Cortex of kidney (tissue), 1 donor: Measurements from ENCODE around the gene RNF144B.

Experiments
- DNase-seq: peaks from one replicate; lab custom pipeline; 2025; lab: John Stamatoyannopoulos, UW

Gene RNF144B

GRCh38 chr6:18488004-18488403, 100.9 kb downstream of the RNF144B start:
- DNase-seq: no peak

DNA sequence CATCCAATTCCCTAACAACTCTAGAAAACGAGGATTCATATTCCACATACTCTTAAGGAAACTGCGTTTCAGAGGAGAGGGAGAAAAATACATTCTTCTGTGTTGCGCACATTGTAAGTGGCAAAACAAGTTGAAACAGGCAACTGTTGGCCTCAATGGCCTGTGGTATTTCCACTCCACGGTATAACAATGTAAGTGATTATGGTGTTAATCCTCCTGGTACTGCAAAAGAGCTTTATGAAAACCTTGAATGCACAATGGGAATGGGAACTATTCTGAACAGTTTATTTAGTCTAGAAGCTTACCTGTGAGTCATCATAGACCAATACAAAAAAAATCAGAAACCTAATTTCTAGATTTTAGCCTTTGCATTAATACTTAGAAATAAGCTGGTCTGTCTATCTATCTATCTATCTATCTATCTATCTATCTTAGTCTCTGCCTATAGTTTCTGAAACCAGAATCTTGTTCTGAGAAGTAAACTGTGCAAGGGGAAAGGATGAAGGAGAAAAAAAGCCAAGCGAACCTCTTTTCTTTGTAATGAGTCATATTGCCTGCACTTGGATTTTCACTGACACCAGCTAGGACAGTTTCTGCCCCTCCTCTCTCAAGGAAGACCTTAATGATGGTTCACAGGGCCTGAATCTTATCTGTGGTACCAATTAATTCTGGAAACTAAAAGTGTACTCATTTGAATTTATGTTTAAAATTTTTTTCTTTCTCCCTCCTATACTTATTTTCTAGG, 101.5 kb downstream of the RNF144B start:
- no peak for DNase-seq

- no peak for DNase-seq
These were observed 102.2 kb downstream of the RNF144B start for GRCh38 chr6:18489335-18489734.

GRCh38 chr6:18491308-18492045, 104.3 kb downstream of the RNF144B start:
- no peak for DNase-seq

DNA sequence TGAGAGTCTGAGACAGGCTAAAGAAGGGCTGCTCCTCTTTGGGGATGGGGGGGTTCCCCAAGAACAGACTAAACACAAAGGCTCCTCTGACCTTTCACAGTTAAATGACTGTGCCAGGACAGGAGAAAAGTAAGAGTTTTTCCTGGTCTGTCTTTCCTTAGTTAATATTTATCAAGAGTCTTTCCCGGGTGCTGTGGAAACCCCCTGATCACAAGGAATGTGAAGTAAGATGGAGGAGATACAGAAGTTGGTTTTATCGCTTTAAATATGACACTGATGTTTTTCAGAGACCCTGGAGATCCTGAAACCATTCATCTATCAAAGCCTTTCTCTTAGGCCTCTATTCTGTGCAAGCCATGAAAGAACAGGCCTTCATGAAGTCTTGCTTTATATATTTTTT, 105.8 kb downstream of the RNF144B start:
- DNase-seq: no peak

- no peak for DNase-seq
These were observed 106.3 kb downstream of the RNF144B start for GRCh38 chr6:18493382-18493891.

GRCh38 chr6:18493925-18494324, 106.8 kb downstream of the RNF144B start:
- no peak for DNase-seq

DNA sequence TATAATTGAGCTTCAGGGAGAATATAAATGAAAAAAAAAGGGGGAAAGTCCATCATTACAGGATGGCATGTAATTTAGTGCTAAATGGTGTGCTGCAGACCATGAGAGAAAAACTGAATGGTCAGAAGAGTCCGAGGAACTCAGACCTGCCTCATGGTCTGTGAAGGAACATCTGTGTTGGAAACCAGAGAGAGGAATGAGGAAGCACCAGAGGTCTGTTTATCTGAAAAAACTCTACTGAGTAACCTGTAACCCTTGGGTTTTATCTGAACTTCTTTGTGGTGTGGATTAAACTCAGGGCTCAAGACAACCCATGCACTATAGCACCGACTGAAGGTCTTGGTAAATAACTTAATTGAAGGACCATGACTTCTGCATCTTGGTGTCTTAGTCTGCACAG, 108.1 kb downstream of the RNF144B start:
- DNase-seq: no peak

DNA sequence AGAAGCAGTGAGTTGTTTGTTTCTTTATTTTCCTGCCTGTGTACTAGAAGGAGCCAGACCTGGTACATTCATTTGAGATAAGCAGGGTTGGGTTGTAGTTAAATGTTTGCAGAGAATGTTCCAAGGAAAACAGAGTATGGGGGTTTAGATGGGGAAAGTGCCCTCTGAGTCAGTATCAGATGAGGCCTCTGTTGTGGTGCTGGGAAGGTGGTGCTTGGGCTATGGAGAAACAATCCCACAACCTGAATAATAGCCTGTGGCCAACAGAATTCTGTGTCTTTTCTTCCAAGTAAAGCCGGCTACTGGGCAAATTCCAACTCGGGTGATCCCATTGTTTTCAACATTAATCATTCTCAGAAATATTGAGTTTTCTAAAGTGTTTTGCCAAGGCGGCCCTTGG, 109.3 kb downstream of the RNF144B start:
- DNase-seq: no peak

GRCh38 chr6:18497006-18497405, 109.9 kb downstream of the RNF144B start:
- no peak for DNase-seq

DNA sequence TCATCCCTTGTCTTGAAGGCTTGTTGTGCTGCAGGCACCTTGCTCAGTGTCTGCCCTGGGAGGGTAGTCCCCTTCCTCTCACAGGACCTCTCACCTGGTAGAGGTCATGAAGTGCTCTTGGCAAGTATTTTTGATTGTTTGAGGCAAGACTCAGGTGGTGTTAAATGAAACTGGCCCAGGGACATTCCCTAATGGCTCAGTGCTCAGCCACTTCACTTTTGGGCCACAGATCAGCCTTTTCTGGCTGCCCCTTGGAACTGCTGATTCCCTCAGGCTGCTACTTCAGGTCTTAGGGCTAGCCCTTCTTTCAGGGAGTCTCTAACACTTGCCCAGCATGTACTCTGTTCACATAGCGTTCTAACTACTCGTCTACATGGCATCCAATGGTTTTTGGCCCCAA, 111.3 kb downstream of the RNF144B start:
- no peak for DNase-seq

DNA sequence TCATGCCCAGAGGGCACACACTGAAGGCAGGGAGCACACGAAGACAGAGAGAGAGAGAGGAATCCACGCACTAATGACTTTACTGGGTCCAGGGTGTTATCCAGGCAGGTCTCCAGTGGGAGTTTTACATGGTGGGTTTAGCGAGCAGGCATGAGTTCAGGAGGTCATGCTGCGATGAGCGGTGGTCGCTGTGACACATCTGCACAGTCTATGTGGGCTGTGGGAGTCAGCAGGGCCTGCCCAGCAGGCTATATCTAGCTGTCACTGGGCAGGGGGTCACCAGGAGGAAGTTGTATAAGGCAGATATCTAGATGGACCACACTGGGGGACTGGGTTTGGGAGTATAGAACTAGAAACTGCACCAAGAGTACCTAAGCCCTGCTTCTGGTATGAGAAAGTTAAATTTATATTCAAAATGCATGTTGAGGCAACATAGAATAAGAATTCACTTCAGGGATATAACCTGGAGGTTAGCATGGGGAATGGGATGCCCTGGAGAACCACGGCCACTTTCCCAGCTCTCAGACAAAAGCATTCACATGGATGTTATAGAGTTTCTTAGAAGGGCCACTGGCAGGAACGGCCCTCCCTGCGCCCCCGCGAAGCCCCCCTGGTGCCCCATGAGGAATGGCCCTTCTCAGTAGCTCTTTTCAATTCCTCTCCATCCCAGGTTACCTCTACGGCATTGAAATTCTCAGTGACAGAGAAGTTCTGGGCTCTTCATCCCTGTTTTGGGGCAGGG, 113.9 kb downstream of the RNF144B start:
- DNase-seq: no peak

GRCh38 chr6:18501663-18502013, 114.5 kb downstream of the RNF144B start:
- DNase-seq: no peak

GRCh38 chr6:18503206-18503592, 116.0 kb downstream of the RNF144B start:
- DNase-seq: no peak

DNA sequence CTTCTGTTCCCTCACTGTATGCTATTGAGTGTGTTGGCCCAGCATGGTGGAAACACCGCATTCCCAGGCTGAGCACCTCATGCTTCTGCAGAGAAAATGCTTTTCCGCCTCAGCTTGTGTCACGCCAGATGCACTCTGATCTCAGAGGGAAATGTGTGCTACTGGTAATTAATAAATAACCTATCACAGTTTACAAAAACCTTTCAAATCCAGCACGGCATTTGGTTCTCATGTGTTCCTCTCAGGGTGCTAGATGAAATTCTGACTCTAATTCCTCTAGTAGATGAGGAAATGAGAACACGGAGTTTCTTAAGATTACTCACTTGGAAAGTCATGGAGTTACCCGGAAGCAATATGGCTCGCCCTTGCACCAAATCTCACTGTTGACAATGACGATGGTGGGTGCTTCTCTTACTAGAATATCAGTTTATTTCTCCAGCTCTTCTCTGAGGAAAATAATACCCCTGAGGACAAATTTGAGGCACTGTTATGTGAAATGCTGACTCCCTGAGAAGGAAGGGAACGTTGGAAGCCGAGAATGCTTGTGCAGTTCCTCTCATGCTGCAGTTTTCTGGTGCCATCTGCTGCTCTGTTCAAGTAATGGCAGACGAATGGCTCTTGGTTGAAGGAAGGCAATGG, 116.6 kb downstream of the RNF144B start:
- DNase-seq: no peak

- DNase-seq: no peak
These were observed 117.1 kb downstream of the RNF144B start for GRCh38 chr6:18504232-18504596.

DNA sequence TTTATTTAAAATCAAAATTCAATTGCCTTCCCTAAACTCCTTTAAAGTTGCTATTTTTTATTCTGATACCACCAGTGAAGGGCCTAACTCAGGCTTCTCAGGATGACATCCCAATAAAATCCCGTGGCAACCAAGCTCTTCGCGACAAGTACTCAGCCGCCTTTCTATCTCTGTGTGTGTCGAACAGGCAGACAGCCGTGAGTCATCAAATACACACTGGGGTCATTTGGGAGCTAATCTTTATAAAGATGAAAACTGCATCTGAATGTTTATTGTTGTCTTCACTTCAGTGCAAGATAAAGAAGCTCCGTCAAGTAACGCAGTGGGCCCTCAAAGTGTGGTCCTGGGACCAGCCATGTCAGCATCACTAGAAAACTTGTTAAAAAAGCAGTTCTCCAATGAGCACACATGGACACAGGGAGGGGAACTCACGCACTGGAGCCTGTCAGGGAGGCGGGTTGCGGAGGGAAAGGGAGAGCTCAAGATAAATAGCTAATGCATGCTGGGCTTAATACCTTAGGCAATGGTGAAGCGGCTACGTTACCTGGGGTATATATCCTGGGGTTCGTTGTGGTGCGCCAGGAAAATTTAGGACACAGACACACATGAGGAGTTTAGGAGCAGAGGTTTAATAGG, 119.3 kb downstream of the RNF144B start:
- DNase-seq: no peak

- no peak for DNase-seq
These were observed 119.9 kb downstream of the RNF144B start for GRCh38 chr6:18507018-18507415.

DNA sequence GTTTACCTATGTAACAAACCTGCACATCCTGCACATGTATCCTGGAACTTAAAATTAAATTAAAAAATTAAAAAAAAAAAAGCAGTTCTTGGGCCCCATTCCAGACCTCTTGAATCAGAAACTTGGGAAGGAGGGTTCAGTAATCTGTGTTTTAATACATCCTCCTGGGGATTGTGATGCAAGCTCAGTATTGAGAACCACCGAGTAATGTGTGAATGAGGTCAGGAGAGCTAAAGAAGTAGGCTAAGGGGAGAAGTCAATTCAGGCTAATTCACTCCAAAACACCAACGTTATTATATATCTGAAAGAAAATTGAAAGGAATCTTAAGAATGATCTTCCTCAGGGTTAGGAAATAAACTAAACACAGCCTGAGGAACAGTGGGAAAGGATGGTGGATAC, 120.4 kb downstream of the RNF144B start:
- DNase-seq: no peak

- no peak for DNase-seq
These were observed 122.9 kb downstream of the RNF144B start for GRCh38 chr6:18509871-18510643.

- no peak for DNase-seq
These were observed 123.5 kb downstream of the RNF144B start for GRCh38 chr6:18510644-18511033.
